Bronchial epithelial cell (primary cell): Measurements from ENCODE around the gene MTHFS. TPM values are rescaled to one million over a fixed set of nuclear protein-coding genes. Genes with fewer than 3 reads are reported as not detected.

ENCODE experiments used
- DNase-seq: peaks from one replicate; pipeline ENCODE4 v3.0.0-alpha.2; 2010; ENCODE audit warnings: low read depth
- FAIRE-seq: peaks from 2 replicates; lab custom pipeline; 2011; peaks lifted over from hg19 to GRCh38; lab: Jason Lieb, UNC
- H3K27me3 ChIP-seq: 2 replicates; pipeline ENCODE4 v1.5.1; 2011; ENCODE audit warnings: low read length; ENCODE audit not compliant: control insufficient read depth, insufficient read depth
- H3K36me3 ChIP-seq: 2 replicates; pipeline ENCODE4 v1.5.1; 2011; ENCODE audit warnings: low read length; ENCODE audit not compliant: control insufficient read depth, insufficient read depth
- H3K4me3 ChIP-seq: 2 replicates; pipeline ENCODE4 v1.5.1; 2011; ENCODE audit warnings: mild to moderate bottlenecking, low read depth, low read length, control low read depth
- CTCF ChIP-seq: IDR thresholded peaks from 2 replicates; pipeline ENCODE4 v1.5.1; 2011; ENCODE audit warnings: mild to moderate bottlenecking, moderate library complexity, low read length, control low read depth, inconsistent platforms; ENCODE audit not compliant: insufficient read depth, severe bottlenecking
- total RNA-seq: library from RNA; depleted of rRNA; stranded (reverse); fragments of >200 nt; gene quantifications from 2 replicates; pipeline ENCODE4 v1.2.1, GENCODE V29; 2014

The MTHFS gene
- total RNA-seq, 1 donor from 2014 or later, result 33.4 TPM

GRCh38 chr15:79875213-79875612 lies 21.6 kb downstream of the MTHFS start:
- H3K27me3 ChIP-seq, result no peaks in the 10 kb centered on the region
- DNase-seq (no peak), FAIRE-seq (no peak)
- no peak for TF ChIP-seq CTCF
- no peaks in the 10 kb centered on the region for H3K36me3 ChIP-seq
- H3K4me3 ChIP-seq, result no peak overlapping the region

- no peaks in the 10 kb centered on the region for H3K36me3 ChIP-seq
- H3K4me3 ChIP-seq, result no peak overlapping the region
- FAIRE-seq, result no peak
- TF ChIP-seq CTCF, result no peak
- peak; percentile 38 for DNase-seq
- H3K27me3 ChIP-seq, result no peaks in the 10 kb centered on the region
These were observed 22.6 kb downstream of the MTHFS start for GRCh38 chr15:79874242-79874641.

GRCh38 chr15:79872358-79873017 lies 24.3 kb downstream of the MTHFS start:
- Histone ChIP-seq H3K27me3 (no peaks in the 10 kb centered on the region), H3K36me3 (peaks cover 1% of the 10 kb centered on the region), H3K4me3 (no peak overlapping the region)
- TF ChIP-seq CTCF, result no peak
- FAIRE-seq (no peak), DNase-seq (peak; percentile 57)

GRCh38 chr15:79868554-79868953 lies 28.3 kb downstream of the MTHFS start:
- Histone ChIP-seq H3K4me3 (no peak overlapping the region), H3K27me3 (no peaks in the 10 kb centered on the region), H3K36me3 (peaks cover 1% of the 10 kb centered on the region)
- DNase-seq (no peak), FAIRE-seq (no peak)
- no peak for TF ChIP-seq CTCF

- H3K27me3 ChIP-seq, result no peaks in the 10 kb centered on the region
- H3K36me3 ChIP-seq, result peaks cover 1% of the 10 kb centered on the region
- peak; percentile 81 for DNase-seq
- no peak overlapping the region for H3K4me3 ChIP-seq
- FAIRE-seq, result no peak
- TF ChIP-seq CTCF, result no peak
These were observed 32.9 kb downstream of the MTHFS start for GRCh38 chr15:79863886-79864285.

- Histone ChIP-seq H3K4me3 (no peak overlapping the region), H3K36me3 (no peaks in the 10 kb centered on the region), H3K27me3 (no peaks in the 10 kb centered on the region)
- DNase-seq (no peak), FAIRE-seq (no peak)
- TF ChIP-seq CTCF, result no peak
These were observed 34.6 kb downstream of the MTHFS start for GRCh38 chr15:79862191-79862590.
